ENCODE results near the gene HES7.

- TF ChIP-seq CTCF (IDR thresholded peaks at IDR 0.05 in 2 of 3, conservative IDR thresholded peaks at IDR 0.05 in 1 of 3; ENCODE audit: borderline replicate concordance in 1 of 3, insufficient read depth in 1 of 3, low read depth in 2 of 3, low read length in 2 of 3): no peak
- no peak for TF ChIP-seq ATF3 (IDR thresholded peaks at IDR 0.05)
- no peak for TF ChIP-seq POLR2A (IDR thresholded peaks at IDR 0.05; ENCODE audit: borderline replicate concordance, extremely low read depth, insufficient read depth, insufficient read length)
- no peak for TF ChIP-seq ZFX (IDR thresholded peaks at IDR 0.05)
- TF ChIP-seq JUND (IDR thresholded peaks at IDR 0.05): no peak
- no peak for TF ChIP-seq ELF1 (IDR thresholded peaks at IDR 0.05; ENCODE audit: borderline replicate concordance, low read depth)
- TF ChIP-seq REST (IDR thresholded peaks at IDR 0.05; ENCODE audit: low read depth): no peak
- no peak for TF ChIP-seq FOSL1 (IDR thresholded peaks at IDR 0.05; ENCODE audit: low read depth)
- no peak for TF ChIP-seq POLR2AphosphoS5 (IDR thresholded peaks at IDR 0.05; ENCODE audit: low read depth, low read length)
- no peak for TF ChIP-seq EZH2phosphoT487 (IDR thresholded peaks at IDR 0.05; ENCODE audit: borderline replicate concordance)
Observed at GRCh38 chr17:8123695-8124349, at the start of gene HES7.
